Stimulated activated CD8-positive, alpha-beta memory T cell treated with anti-CD3 and anti-CD28 coated beads, Interleukin-15, amount 100 ng/mL, for 4 hours (primary cell): Measurements from ENCODE around the gene HRK.

Experiments used
- DNase-seq, 2 donors: peaks; one replicate each; pipeline ENCODE4 v3.0.0-alpha.2; 2020; ENCODE audit warnings: low read depth in 2 of 2

The HRK gene

GRCh38 chr12:116867523-116867922 is 13.7 kb downstream of the HRK start:
- DNase-seq, result no peak

DNA sequence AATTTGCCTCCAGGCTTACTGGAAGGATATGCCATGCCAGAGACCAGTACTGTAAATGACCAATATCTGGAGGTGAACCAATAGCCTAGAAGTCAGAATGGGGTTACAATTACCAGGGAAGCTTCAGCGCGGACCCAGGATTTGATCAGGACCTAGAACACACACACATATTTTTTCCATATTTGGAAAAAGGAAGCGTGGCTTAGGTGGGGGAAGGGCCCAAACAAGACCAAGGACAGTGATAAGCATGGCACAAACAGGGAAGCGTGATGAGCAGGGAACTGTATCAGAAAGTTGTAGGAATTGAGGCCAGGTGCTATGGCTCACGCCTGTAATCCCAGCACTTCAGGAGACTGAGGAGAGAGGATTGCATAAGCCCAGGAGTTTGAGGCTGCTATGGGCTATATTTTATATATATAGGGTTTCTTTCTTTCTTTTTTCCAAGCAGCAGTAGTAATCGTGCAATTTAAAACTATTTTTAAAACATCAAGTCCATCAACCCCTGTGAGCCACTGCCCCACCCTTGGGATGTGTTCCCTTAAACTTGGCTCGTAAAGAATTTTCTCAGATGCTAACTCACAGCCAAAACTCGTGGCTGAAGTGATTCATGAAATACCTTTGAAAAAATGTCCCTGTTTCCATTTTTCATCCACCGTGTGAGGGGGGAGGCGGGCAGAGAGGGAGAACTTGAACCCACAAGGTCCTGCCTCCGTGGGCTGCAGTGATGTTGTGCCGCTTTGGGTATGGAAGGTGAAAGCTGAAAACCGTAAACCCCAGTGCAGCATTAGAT is 16.7 kb downstream of the HRK start:
- DNase-seq, result no peak

GRCh38 chr12:116863275-116863767 is 17.9 kb downstream of the HRK start:
- DNase-seq, result no peak

DNA sequence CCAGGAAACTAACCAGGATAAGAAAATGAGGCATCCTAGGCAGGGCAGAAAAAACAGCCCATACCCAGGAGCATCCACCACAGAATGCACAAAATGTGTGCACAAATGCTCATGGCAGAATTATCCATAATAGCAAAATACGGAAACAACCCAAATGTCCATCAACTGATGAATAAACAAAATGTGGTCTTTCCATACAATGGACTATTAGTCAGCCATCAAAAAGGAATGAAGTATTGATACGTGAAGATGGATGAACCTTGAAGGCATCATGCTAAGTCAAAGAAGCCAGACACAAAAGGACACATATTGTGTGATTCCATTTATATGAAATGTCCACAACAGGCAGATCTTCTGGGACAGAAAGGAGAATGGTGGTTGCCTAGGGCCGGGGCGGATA is 19.1 kb downstream of the HRK start:
- DNase-seq, result no peak

DNA sequence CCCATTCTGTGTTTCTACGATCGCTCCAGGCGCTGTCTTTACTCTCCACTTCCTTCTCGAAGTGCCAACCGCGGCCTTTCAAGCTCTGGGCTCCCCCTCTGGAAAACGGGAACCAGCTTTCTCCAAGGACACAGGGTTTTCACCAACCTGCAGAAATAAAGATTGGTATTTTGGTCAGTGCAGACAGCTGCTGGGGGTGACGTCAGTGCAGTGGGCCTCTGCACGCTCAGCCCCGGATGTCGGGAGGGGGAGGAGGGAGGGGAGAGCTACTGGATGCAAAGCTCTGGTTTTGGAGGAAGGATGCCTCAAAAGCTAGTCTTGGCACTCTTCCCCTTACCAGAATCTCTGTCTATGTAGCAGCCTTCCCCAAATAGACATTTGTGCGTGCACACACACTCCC is 19.9 kb downstream of the HRK start:
- no peak for DNase-seq

DNA sequence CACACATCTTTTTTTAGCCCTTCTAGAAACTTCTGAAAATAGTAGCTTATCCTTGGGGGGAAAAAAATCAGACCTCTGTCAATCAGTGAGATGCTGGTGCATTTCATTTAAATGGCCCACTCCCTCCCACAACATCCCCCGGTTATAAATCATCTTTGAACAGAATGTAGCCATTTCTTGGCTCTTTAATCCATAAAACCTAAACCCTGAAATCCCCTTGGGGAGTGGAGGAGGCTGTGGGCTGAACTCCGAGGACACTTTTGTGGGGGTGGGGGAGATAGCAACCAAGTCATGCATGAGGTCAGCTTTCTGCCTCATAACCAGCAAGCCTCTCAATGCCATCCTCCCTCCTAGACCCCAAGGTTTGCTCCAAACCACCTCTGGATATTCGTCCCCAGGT is 21.0 kb downstream of the HRK start:
- DNase-seq, result no peak

GRCh38 chr12:116859079-116859478 is 22.2 kb downstream of the HRK start:
- DNase-seq, result no peak

GRCh38 chr12:116856729-116857128 is 24.5 kb downstream of the HRK start:
- DNase-seq, result no peak

GRCh38 chr12:116855744-116856470 is 25.3 kb downstream of the HRK start:
- DNase-seq, result no peak

GRCh38 chr12:116853507-116853906 is 27.7 kb downstream of the HRK start:
- no peak for DNase-seq

GRCh38 chr12:116852303-116852702 is 28.9 kb downstream of the HRK start:
- no peak for DNase-seq

DNA sequence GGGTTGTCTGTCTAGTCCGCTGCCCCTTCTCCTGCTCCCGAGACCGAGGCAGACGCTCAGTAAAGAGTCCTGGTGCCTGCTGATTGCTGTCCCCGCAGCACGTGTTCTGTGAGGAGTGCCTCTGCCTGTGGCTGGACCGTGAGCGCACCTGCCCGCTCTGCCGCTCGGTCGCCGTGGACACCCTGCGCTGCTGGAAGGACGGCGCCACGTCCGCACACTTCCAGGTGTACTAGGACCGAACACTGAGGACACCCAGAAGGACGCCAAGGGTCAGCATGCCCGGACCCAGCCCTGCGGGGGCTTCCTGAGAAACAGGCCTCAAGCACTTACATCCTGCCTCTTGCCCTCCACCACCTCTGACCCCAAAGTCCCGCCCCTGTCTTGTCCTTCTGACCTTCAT is 32.0 kb downstream of the HRK start:
- DNase-seq, result no peak

DNA sequence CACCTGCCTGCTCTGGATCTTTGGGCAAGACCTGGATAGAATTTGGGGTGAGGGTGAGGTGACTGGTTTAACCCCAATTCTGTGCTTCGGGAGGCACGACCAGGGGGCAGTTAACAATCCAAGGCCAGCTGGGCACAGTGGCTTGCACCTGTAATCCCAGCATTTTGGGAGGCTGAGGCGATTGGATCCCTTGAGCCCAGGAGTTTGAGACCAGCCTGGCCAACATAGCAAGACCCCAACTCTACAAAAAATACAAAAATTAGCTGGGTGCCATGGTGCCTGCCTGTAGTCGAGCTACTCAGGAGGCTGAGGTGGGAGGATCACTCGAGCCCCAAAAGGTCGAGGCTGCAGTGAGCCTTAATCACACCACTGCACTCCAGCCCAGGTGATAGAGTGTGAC is 38.2 kb downstream of the HRK start:
- DNase-seq, result no peak

DNA sequence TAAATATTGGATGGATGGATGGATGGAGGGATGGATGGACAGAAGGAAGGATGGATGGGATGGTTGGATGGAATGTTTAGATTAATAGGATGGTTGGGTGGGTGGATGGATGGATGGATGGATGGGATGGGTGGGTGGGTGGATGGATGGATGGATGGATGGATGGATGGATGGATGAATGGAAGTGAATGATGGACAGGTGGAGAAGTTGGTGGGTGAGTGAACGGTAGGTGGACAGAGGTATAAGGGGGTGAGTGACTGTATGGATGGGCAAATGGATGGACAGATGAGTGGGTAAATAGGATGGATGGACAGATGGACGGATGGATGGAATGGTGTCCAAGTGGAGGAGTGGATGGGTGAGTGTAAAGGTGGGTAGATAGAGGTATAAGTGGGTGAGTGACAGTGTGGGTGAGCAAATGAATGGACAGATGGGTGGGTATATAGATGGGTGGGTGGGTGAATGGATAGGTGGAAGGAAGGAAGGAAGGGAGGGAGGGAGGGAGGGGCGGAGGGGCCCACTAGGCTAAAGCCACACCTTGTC is 41.9 kb downstream of the HRK start:
- no peak for DNase-seq

- DNase-seq, result no peak
Observed at GRCh38 chr12:116838365-116838764, 42.9 kb downstream of the HRK start.

- no peak for DNase-seq
Observed at GRCh38 chr12:116837097-116837496, 44.1 kb downstream of the HRK start.

GRCh38 chr12:116835484-116835883 is 45.8 kb downstream of the HRK start:
- DNase-seq, result no peak

GRCh38 chr12:116833474-116833873 is 47.8 kb downstream of the HRK start:
- DNase-seq, result no peak

DNA sequence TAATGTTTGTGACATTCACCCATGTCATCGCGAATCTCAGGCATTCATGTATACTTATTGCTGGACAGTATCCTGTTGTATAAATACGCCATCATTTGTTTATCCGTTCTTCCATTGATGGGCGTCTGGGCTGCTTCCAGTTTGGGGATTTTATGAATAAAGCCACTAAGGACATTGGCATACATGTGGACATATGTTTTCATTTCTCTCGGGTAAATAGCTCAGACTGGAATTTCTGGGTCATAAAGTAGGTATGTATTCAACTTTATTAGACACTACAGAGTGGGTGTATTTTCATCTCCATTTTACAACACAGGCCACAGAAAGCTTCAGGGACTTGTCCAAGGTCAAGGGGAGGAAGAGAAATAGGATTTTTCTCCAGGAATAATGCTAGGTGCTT is 48.9 kb downstream of the HRK start:
- no peak for DNase-seq

- DNase-seq, result no peak
Observed at GRCh38 chr12:116827432-116827831, 53.8 kb downstream of the HRK start.

DNA sequence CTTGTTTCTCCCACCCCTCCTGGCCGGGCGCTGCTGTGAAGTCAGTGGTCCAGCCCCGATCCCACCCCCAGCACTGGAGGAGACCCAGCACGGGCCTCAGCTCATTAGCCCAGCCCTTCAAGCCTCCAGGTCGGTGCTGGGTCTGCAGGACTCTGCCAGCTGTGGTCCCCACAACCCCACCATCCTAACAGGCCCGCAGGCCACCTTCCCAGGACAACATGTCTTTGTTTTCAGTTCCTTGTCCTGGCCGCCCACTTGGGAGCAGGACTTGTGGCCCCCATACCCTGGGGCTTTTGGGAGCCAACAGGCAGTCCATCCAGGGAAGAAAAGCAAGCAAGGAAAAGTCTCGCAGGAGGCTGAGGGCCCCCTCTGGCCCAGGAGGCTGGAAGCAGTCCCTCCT is 60.0 kb downstream of the HRK start:
- no peak for DNase-seq

DNA sequence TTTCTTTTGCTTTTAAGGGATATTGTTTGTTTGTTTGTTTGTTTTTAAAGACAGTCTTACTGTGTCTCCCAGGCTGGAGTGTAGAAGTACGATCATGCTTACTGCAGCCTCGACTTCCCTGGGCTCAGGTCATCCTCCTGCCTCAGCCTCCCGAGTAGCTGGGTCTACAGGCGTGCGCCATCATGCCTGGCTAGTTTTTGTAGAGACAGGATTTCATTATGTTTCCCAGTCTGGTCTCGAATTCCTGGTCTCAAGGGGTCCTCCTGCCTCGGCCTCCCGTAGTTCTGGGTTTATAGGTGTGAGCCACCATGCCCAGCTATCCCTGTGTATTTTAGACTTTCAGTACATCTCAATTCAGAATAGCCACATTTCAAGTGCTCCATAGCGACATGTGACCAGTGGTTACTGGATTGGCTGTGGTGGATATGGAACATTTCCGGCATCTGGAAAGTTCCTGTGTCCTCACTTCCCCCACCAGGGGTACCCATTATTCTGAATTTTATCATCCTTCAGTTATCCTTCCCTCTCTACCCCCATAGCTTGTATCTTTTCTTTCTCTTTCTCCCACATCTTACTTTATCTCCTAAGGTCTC is 61.1 kb downstream of the HRK start:
- no peak for DNase-seq
